Activated CD4-positive, alpha-beta memory T cell treated with anti-CD3 and anti-CD28 coated beads for 36 hours (primary cell): ENCODE data around the gene CLDN19. TPM values are rescaled to one million over a fixed set of nuclear protein-coding genes. Genes with fewer than 3 reads are reported as not detected.
A peak's percentile ranks its signal among the peaks of the same experiment; 100 is the strongest.

Source experiments
- CTCF ChIA-PET: fragments of 350-600 bp; sonication (Branson Sonifier 250); formaldehyde crosslinking; loops from one replicate; lab custom pipeline; 2021; ENCODE audit warnings: antibody characterized with exemption, inconsistent platforms; lab: Charles Lee
- POLR2A ChIA-PET: fragments of 350-600 bp; sonication (Branson Sonifier 250); formaldehyde crosslinking; loops from one replicate; lab custom pipeline; 2021; ENCODE audit warnings: antibody characterized with exemption; lab: Charles Lee
- DNase-seq: peaks from one replicate; pipeline ENCODE4 v3.0.0-alpha.2; 2020
- H3K27ac Mint-ChIP-seq: one replicate; pipeline ENCODE4 v1.8.0; 2021; ENCODE audit warnings: mixed read lengths
- H3K27me3 Mint-ChIP-seq: one replicate; pipeline ENCODE4 v1.8.0; 2021; ENCODE audit warnings: mixed read lengths
- H3K36me3 Mint-ChIP-seq: one replicate; pipeline ENCODE4 v1.8.0; 2021; ENCODE audit warnings: mixed read lengths
- H3K4me1 Mint-ChIP-seq: one replicate; pipeline ENCODE4 v1.8.0; 2021; ENCODE audit warnings: low read depth, mixed read lengths
- H3K4me3 Mint-ChIP-seq: one replicate; pipeline ENCODE4 v1.8.0; 2021; ENCODE audit warnings: mild to moderate bottlenecking, mixed read lengths
- H3K9me3 Mint-ChIP-seq: one replicate; pipeline ENCODE4 v1.8.0; 2021; ENCODE audit warnings: mixed read lengths
- intact Hi-C: fragments of 100-400 bp; cut with micrococcal nuclease; formaldehyde crosslinking; loops from one replicate; pipeline ENCODE4 v1.15.1; 2023
- total RNA-seq, 2 experiments: library from RNA; stranded (reverse); gene quantifications; one replicate each; pipeline ENCODE4 v1.2.3, GENCODE V29; 2021

CLDN19 gene
- total RNA-seq, 2 experiments from 2014 or later: not detected

DNA sequence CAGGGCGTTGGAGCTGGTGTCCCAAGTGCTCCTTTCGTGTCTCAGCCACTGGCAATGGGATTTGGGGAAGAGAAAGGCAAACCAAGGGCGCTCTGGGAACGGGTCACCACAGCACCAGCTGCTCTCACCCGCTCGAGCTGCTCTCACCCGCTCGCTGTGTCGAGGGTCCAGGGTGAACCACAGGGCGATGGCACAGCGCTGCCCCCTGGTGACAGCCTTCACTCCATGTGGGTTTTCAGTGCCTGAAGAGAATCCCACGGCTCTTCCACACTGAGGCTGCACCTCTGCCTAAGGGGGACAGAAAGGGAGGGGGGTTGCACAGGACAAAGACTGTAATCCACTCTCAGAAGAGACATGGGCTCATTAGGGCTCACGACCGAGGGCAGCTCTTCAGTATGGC is 7.1 kb upstream of the CLDN19 start:
- DNase-seq: peak; percentile 47
- intact Hi-C loops: loop anchor here (5.0 kb wide), 1 partner anchor 170 kb away; no protein-coding TSS in a partner anchor
- peaks cover 30% of the 10 kb centered on the region for H3K36me3 Mint-ChIP-seq
- CTCF ChIA-PET: interaction anchor here (0.9 to 4.9 kb wide), 6 partner anchors 8 to 170 kb away, joined by 3 to 30 read pairs (median 6); no protein-coding TSS in a partner anchor
- no peaks in the 10 kb centered on the region for H3K9me3 Mint-ChIP-seq
- H3K27me3 Mint-ChIP-seq: no peaks in the 10 kb centered on the region
- H3K4me1 Mint-ChIP-seq: no peaks in the 10 kb centered on the region
- POLR2A ChIA-PET: no interaction called here
- H3K4me3 Mint-ChIP-seq: no peak overlapping the region
- no peak overlapping the region for H3K27ac Mint-ChIP-seq

DNA sequence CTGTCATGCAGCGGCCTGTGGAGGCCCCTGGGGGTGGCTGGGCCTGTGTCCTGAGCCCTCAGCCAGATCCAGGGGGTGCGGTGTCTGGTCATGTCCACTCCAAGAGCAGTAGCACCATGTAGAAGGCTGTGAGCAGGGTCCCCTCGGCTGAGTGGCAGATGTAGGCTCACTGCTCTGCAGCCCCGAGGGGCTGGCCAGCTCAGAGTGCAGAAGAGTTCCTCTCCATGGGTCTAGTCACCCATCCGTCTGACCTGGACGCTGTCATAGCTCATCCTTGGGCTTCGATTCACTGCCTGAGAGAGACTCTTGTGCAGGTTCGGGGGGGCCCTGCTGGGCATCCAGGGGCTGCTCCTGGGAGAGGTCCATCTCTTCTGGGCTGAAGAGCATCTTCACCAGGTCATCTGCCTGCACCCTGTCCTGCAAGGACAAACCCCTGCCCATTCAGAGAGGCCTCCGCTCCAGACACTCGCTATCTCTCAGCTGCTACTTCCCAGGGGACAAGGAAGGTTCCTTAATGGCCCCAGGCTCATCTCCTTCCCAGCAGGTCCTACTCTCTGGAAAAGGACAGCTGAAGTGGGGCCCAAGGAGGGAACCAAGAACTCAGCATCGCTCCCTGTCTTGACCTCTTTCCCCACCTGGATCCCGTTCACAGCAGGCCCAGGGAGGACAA is 6.5 kb upstream of the CLDN19 start:
- Mint-ChIP-seq H3K4me1 (no peaks in the 10 kb centered on the region), H3K36me3 (peaks cover 25% of the 10 kb centered on the region), H3K27me3 (no peaks in the 10 kb centered on the region), H3K9me3 (no peaks in the 10 kb centered on the region), H3K27ac (no peak overlapping the region), H3K4me3 (no peak overlapping the region)
- CTCF ChIA-PET: interaction anchor here (0.9 to 4.9 kb wide), 7 partner anchors 9 to 172 kb away, joined by 3 to 30 read pairs (median 6); no protein-coding TSS in a partner anchor
- DNase-seq: no peak
- POLR2A ChIA-PET: no interaction called here
- intact Hi-C loops: loop anchor here (5.0 kb wide), 1 partner anchor 169 kb away; no protein-coding TSS in a partner anchor

DNA sequence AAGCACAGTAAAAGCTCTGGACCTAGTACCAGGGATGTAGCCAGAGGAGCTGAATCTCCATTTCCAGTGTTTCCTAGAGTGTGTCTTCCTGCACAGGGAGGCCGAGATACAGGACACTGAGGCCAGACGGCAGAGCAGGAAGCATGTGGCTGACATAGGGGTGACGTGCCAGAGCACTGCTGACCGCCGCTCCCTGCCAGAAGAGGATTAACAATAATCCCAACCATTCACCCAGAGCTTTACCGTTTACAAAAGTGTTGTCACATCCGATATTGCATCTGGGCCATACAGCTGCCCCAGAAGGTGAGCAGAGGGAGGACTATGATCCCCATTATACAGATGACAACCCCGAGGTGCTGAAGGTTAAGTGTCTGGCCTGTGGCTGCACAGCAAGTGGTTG is 5.8 kb upstream of the CLDN19 start:
- Mint-ChIP-seq H3K9me3 (no peaks in the 10 kb centered on the region), H3K4me1 (no peaks in the 10 kb centered on the region), H3K36me3 (peaks cover 24% of the 10 kb centered on the region), H3K27me3 (no peaks in the 10 kb centered on the region), H3K27ac (no peak overlapping the region), H3K4me3 (no peak overlapping the region)
- DNase-seq: no peak
- ChIA-PET CTCF (interaction anchor here (0.7 to 4.9 kb wide), 6 partner anchors 9 to 328 kb away, joined by 3 to 30 read pairs (median 6); no protein-coding TSS in a partner anchor), POLR2A (no interaction called here)
- intact Hi-C loops: loop anchor here (5.0 kb wide), 1 partner anchor 169 kb away; no protein-coding TSS in a partner anchor

DNA sequence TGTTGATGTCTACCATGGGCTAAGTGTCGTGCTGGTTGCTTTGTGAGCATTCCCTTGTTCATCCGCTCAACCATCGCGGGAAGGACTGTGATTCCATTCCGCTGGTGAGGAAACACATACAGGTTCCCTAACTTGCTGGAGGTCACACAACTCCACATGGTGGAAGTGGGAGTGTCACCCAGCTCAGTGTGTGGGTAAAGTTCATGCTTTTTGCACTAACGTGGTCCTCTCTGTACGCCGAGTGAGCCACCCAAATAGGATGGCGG is 4.0 kb upstream of the CLDN19 start:
- no peaks in the 10 kb centered on the region for H3K4me1 Mint-ChIP-seq
- CTCF ChIA-PET: interaction anchor here (1.6 kb wide), 1 partner anchor 329 kb away, joined by 3 read pairs; no protein-coding TSS in a partner anchor
- peaks cover 11% of the 10 kb centered on the region for H3K36me3 Mint-ChIP-seq
- POLR2A ChIA-PET: no interaction called here
- no peak for DNase-seq
- no peak overlapping the region for H3K4me3 Mint-ChIP-seq
- H3K27me3 Mint-ChIP-seq: no peaks in the 10 kb centered on the region
- no peak overlapping the region for H3K27ac Mint-ChIP-seq
- intact Hi-C loops: no loop called here
- no peaks in the 10 kb centered on the region for H3K9me3 Mint-ChIP-seq

DNA sequence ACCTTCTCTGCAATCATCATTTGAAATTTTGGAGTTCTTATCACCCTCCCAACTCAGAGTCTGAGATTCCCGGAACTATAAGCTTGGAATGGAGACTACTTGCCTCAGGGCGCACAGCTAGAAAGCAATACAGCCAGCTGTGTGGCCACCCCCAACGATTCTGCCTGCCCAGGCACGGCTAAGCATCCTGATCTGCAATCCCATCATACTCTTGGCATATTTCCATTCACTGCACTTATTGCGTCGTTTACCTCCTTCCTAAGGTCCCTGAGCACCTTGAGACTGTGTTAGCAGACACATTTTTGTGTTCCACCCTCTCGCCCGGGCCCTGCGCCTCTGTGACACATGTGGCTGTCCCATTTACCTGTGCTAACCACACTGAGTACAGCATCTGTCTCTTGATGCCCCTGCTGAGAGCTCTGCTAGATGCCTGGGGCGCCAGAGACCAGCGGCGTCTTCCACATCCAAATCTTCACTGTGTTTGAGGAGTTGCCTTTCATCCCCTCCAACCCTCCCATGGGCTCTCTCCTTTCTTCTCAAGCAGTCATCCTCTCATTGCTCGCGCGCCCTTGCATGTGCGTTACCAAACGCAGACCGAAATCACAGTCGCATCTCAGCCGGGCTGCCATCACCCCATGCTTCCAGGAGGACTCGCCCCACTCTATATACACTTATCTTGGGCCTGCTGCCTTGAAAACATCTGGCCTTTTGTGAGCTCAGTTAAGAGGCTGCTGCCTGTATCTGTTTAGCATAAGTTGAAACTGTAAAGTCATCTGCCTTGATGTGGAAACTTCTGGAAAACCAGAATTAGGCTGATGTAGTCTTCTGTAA is 3.5 kb upstream of the CLDN19 start:
- POLR2A ChIA-PET: no interaction called here

DNA sequence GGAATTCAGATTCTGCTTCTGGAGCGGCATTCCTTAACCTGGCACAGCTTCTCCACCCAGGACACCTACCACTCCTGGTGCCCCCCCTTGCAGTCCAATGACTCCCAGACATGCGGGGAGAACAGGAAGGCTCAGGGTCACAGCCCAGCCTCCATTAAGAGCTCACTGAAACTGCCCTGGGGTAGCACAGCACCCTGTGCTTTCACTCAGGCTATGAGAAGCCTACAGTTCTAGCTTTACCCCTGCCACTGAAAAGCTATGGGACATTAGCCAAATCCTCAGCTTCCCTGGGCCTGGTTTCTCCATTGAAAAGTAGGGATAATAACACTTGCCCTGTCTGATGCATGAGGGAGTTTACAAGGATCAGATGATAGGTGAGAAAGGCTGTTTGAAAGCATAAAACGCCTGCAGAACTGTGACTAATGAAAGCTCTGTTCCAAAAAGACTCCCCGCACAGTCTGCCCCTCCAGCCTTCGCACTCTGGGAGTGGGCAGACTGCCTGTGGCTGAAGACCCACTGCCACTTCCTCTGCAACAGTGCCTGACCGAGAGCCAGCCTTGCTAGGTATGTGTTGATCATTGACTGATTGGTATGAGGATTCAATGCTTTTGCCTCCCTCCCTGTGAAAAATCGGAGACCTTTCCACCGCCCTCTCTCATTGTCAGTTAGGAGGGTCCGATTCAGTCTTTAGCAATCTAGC is 2.7 kb upstream of the CLDN19 start:
- intact Hi-C loops: no loop called here
- Mint-ChIP-seq H3K27ac (no peak overlapping the region), H3K27me3 (no peaks in the 10 kb centered on the region), H3K9me3 (no peaks in the 10 kb centered on the region), H3K4me3 (no peak overlapping the region), H3K4me1 (no peaks in the 10 kb centered on the region), H3K36me3 (peaks cover 5% of the 10 kb centered on the region)
- CTCF ChIA-PET: interaction anchor here (0.8 to 1.6 kb wide), 2 partner anchors 34 to 331 kb away, joined by 3 to 4 read pairs; no protein-coding TSS in a partner anchor
- POLR2A ChIA-PET: no interaction called here
- DNase-seq: no peak

More for the DNA sequence above, 3.5 kb upstream of the CLDN19 start:
- no peaks in the 10 kb centered on the region for H3K27me3 Mint-ChIP-seq
- no peak overlapping the region for H3K27ac Mint-ChIP-seq
- H3K9me3 Mint-ChIP-seq: no peaks in the 10 kb centered on the region
- no peak for DNase-seq
- intact Hi-C loops: no loop called here
- no peaks in the 10 kb centered on the region for H3K4me1 Mint-ChIP-seq
- peaks cover 9% of the 10 kb centered on the region for H3K36me3 Mint-ChIP-seq
- H3K4me3 Mint-ChIP-seq: no peak overlapping the region
- CTCF ChIA-PET: interaction anchor here (0.8 to 1.6 kb wide), 2 partner anchors 33 to 330 kb away, joined by 3 to 4 read pairs; no protein-coding TSS in a partner anchor

DNA sequence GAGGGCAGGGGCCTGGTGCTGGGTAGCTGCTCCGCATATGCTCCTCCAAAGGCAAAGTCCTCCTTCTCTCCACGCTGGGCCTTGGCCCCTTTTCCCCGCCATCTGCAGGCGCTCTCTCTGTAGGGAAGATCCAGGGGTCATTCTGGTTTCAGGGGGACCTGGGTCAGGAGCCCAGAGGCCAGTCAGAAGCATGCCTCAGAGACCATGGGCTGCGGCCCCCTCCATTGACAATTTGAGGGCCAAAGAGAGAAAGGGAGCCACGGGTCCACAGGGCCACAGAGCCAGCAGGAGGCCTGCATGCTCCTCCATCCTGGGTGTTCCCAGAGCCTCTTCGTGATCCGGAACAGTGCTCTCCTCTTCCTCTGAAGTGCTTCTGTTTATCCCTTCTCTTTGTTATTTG is 2.1 kb upstream of the CLDN19 start:
- POLR2A ChIA-PET: no interaction called here
- H3K27ac Mint-ChIP-seq: no peak overlapping the region

DNA sequence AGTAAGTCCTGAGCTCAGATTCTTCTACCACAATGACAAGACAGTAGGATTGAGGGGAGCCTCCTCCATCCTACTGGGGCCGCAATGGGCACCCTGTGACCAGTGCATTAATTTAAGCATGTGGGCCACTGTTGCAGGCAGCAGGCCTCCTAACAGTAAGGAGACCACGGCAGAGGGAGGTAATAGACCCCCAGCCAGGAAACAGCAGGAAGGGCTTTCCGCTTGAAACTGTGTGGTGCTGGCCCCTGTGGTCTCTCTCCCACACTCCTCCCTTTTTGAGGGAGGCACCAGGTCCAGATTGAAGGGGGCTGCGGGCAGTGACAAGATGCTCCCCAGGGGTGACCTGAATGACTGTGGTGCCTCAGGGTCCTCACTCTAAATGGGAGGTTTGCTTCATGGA is 1.7 kb upstream of the CLDN19 start:
- H3K27me3 Mint-ChIP-seq: no peaks in the 10 kb centered on the region
- CTCF ChIA-PET: no interaction called here
- peaks cover 5% of the 10 kb centered on the region for H3K4me1 Mint-ChIP-seq
- POLR2A ChIA-PET: no interaction called here
- DNase-seq: no peak
- peaks cover 2% of the 10 kb centered on the region for H3K36me3 Mint-ChIP-seq
- intact Hi-C loops: no loop called here
- no peak overlapping the region for H3K4me3 Mint-ChIP-seq
- no peaks in the 10 kb centered on the region for H3K9me3 Mint-ChIP-seq
- no peak overlapping the region for H3K27ac Mint-ChIP-seq

More for the DNA sequence above, 2.1 kb upstream of the CLDN19 start:
- H3K36me3 Mint-ChIP-seq: peaks cover 5% of the 10 kb centered on the region
- CTCF ChIA-PET: no interaction called here
- no peak overlapping the region for H3K4me3 Mint-ChIP-seq
- DNase-seq: no peak
- intact Hi-C loops: no loop called here
- H3K9me3 Mint-ChIP-seq: no peaks in the 10 kb centered on the region
- H3K27me3 Mint-ChIP-seq: no peaks in the 10 kb centered on the region
- H3K4me1 Mint-ChIP-seq: peaks cover 2% of the 10 kb centered on the region

DNA sequence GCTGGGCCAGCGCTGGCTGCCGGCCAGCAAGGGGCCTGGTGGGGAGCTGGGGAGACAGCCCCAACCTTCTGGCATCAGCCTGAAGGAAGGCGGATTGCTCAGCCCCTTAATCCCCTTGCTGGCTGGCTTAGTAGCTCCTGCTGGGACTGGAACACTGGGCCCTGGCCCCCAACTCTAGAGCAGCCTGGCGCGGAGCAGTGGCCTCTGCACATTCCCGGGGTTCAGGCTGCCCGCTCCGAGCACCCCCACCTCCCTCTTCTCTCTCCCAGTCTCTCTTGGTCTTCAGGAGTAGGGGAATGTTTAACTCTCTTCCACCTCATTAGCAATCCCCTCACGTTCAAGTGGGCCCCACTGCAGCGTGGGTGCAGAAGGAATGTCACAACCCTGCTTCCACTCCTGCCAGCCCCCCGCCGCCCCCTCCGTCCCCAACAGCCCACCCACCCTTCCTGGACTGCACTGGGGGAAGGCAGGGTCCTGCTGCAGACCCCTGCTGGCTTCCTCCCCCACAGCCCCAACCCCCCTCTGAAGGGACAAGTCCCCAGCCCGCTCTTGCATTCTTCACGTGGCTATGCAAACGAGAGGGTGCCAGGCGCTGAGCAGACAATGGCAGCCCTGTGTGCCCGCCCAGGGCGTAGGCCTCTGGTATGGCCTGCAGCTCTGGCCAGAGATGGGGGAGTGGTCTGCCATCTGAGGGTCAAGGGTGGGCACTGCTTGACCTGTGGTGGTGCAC is 980 bp upstream of the CLDN19 start:
- peaks cover 5% of the 10 kb centered on the region for H3K4me1 Mint-ChIP-seq
- POLR2A ChIA-PET: no interaction called here

DNA sequence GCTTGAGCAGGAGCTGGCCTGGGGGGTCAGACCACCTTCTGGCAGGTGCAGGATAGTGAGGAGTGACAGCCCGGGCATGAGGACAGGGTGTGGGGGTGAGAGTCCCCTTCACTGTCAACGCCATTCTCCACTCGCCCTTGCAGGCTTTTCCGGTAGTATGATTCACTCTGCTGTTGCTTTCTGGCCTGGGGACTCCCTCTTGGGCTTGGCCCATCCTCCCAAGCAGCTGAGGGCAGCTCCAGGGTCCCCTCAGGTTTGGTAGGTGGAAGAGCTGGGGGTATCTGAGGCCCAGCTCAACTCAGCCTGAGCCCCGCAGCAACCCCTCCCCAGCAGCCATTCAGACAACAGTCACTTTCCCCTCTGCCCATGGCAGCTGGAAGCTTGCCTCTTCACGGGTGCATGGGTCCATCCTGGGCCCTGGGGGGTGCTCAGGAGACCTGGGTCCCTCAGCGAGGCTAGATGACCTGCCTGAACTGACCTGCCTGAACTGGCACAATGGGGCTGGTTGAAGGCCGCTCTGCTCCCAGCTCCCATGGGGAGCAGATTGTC is 1.3 kb downstream of the CLDN19 start:
- ChIA-PET POLR2A (no interaction called here), CTCF (no interaction called here)
- H3K27me3 Mint-ChIP-seq: no peaks in the 10 kb centered on the region
- H3K27ac Mint-ChIP-seq: no peak overlapping the region
- no peaks in the 10 kb centered on the region for H3K36me3 Mint-ChIP-seq
- no peaks in the 10 kb centered on the region for H3K9me3 Mint-ChIP-seq
- intact Hi-C loops: loop anchor here (10.0 kb wide), 2 partner anchors 394 to 594 kb away; no protein-coding TSS in a partner anchor
- peaks cover 5% of the 10 kb centered on the region for H3K4me1 Mint-ChIP-seq
- DNase-seq: no peak
- H3K4me3 Mint-ChIP-seq: no peak overlapping the region

More for the DNA sequence above, 980 bp upstream of the CLDN19 start:
- Mint-ChIP-seq H3K4me3 (no peak overlapping the region), H3K27me3 (no peaks in the 10 kb centered on the region), H3K36me3 (no peaks in the 10 kb centered on the region), H3K9me3 (no peaks in the 10 kb centered on the region), H3K27ac (no peak overlapping the region)
- no peak for DNase-seq
- intact Hi-C loops: no loop called here
- CTCF ChIA-PET: interaction anchor here (0.6 kb wide), 1 partner anchor 8 kb away, joined by 3 read pairs; no protein-coding TSS in a partner anchor
